GM19467 (cell line): ENCODE data around the gene GSE1.

Experiments
- ATAC-seq: cut with Tn5 transposase; IDR thresholded peaks from one replicate; pipeline ENCODE4 v1.9.1; 2021; ENCODE audit warnings: mild to moderate bottlenecking, moderate library complexity; ENCODE audit not compliant: unreplicated experiment

GSE1 gene

GRCh38 chr16:85717393-85718152 is 104.5 kb downstream of the GSE1 start:
- no peak for ATAC-seq

- ATAC-seq = no peak
Observed at GRCh38 chr16:85718153-85718477, 105.0 kb downstream of the GSE1 start.

DNA sequence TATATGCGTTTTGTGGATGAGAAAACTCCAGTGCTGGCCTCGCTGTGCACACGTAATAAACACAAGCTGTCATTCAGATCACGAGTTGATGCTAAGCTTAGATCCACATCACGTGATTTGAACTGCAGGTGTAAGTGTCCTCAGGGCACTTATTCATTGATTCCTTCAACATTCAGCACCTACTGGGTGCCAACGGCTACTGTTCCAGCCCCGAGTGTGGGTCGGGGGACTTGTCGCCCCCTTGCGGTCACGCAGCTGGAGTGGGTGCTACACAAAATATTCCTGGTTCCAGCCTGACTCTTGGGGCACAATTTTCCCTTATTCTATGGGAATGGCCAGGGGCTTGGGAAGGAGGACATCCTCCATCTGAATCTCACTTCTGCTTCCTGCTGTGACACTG is 105.6 kb downstream of the GSE1 start:
- ATAC-seq = no peak

GRCh38 chr16:85719605-85720301 is 106.6 kb downstream of the GSE1 start:
- ATAC-seq = no peak

DNA sequence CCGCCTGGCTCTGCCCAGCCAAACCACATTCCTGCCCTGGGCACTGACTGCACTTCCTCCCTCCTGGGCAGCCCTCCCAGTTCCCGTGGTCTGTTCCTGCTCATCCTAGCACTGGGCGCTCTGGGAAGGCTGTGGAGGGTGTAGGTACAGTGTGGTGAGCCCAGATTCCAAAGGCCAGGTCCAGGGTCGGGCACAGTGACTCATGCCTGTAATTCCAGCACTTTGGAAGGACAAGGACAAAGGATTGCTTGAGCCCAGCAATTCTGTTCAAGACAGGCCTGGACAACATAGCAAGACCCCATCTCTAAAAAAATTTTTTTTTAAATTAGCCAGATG is 107.1 kb downstream of the GSE1 start:
- ATAC-seq = no peak

- ATAC-seq = no peak
Observed at GRCh38 chr16:85722128-85722893, 109.2 kb downstream of the GSE1 start.

GRCh38 chr16:85724126-85724879 is 111.2 kb downstream of the GSE1 start:
- ATAC-seq = no peak

DNA sequence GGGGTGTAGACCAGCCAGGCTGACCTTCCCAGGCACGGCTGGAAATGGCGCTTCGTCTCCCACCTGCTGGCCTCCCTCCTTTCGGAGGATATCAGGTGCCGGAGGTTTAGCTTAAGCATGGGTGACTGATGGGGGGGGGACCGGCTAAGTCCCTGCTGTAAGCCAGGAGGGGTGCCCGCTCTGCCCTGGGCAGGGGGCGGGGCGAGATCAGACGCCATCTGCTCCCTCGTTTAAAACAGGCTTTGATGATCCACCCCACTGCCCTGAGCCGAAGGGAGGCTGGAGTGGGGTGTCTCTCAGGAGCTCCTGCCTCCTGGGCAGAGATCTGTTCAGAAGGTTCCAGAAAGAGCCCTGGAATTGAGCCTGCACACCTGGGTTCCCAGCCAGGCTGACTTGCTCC is 111.8 kb downstream of the GSE1 start:
- no peak for ATAC-seq
